Ovary (tissue), 9 donors: ENCODE data around the gene B4GALT5. TPM values are rescaled to one million over a fixed set of nuclear protein-coding genes. Genes with fewer than 3 reads are reported as not detected.
"Not testable (repeated sequence)": the region's sequence is repeated elsewhere in the genome, so short reads cannot be mapped to it uniquely, and the experiment has no call there.

Experiments
- DNase-seq, 5 donors: peaks; one replicate each; pipeline ENCODE4 v3.0.0-alpha.2; 2019 to 2020
- H3K27ac ChIP-seq, 2 donors: fragments of 200-600 bp; one replicate each; pipeline versions ENCODE4 v1.5.1 to v1.8.0; 2019 to 2022
- H3K27me3 ChIP-seq: fragments of 200-600 bp; one replicate; pipeline ENCODE4 v1.8.0; 2022
- H3K36me3 ChIP-seq: fragments of 200-600 bp; sonication (generic); one replicate; pipeline ENCODE4 v1.5.1; 2019
- H3K4me1 ChIP-seq: one replicate; pipeline ENCODE4 v1.8.1; 2013; ENCODE audit warnings: mild to moderate bottlenecking, moderate library complexity; ENCODE audit not compliant: insufficient read depth
- H3K4me3 ChIP-seq: fragments of 200-600 bp; sonication (generic); one replicate; pipeline ENCODE4 v1.5.1; 2017
- H3K9me3 ChIP-seq, 2 donors: fragments of 200-600 bp in 1 of 2; sonication (generic) in 1 of 2; one replicate each; pipeline versions ENCODE4 v1.5.1 to v1.8.1; 2013 to 2019; ENCODE audit warnings: mild to moderate bottlenecking in 1 of 2, moderate library complexity in 1 of 2
- EP300 ChIP-seq: sonication (generic); formaldehyde crosslinking; IDR thresholded peaks from one replicate; pipeline ENCODE4 v1.6.1; 2017; ENCODE audit warnings: antibody characterized with exemption
- POLR2A ChIP-seq: fragments of 450-650 bp; IDR thresholded peaks from one replicate; pipeline ENCODE4 v1.6.1; 2017; ENCODE audit warnings: antibody characterized with exemption, mild to moderate bottlenecking, moderate library complexity
- WGBS, 3 donors: extraction: QIAGEN DNeasy Blood & Tissue Kit in 1 of 3; methylation state at CpG; one replicate each; pipeline versions ENCODE4 v1.1.5 to v1.1.7; 2013 to 2017; 5-methylcytosine and 5-hydroxymethylcytosine counted together
- intact Hi-C, 4 donors: fragments of 100-400 bp; cut with DNase I; formaldehyde crosslinking; loops; one replicate each; pipeline versions ENCODE4 v1.11.0 to v1.15.1; 2022 to 2023
- polyA plus RNA-seq, 2 donors: library from polyadenylated mRNA; stranded (reverse); fragments of 200-250 nt in 1 of 2; fragments of 350-450 nt in 1 of 2; fragmentation: Illumina TruSeq in 1 of 2; extraction: RNeasy Lipid Tissue Mini Kit (QIAGEN cat#74804) in 1 of 2; gene quantifications; one replicate each; pipeline ENCODE4 v1.2.3, GENCODE V29; 2013 to 2014
- total RNA-seq, 7 donors: library from RNA; depleted of rRNA in 2 of 7; stranded (reverse); fragments of >200 nt in 2 of 7; fragmentation: NEBNext Ultra II Directional in 3 of 7; extraction: Animal tissue kit (Norgen Biotek cat#: 25700) in 3 of 7; gene quantifications; one replicate each; pipeline versions ENCODE4 v1.1.0 to v1.2.4, GENCODE V29; 2016 to 2023
- TF ChIP-seq, protein P1 (sequence below), 3 donors: fragments of 450-650 bp in 2 of 3; fragments of 200-600 bp in 1 of 3; IDR thresholded peaks; one replicate each; pipeline versions ENCODE4 v1.5.1 to v1.8.0; 2016 to 2022; ENCODE audit warnings: antibody characterized with exemption in 3 of 3, mild to moderate bottlenecking in 1 of 3
- donor health status: DM: no; HTN: no; CAD: no; lungs with moderate emphysema.
- donor health status: DM: no; HTN: no; CAD: no.
- donor health status: Bipolar disorder and iron deficiency.
- donor health status: DM: yes; HTN: yes; CAD: no.
- donor health status: DM: no; HTN: no; CAD: no.
- donor health status: DM: yes; HTN: yes; CAD: no.

The B4GALT5 gene
- total and polyA plus RNA-seq, 9 donors = 19.0 to 53.6 (median 37.7) TPM

DNA sequence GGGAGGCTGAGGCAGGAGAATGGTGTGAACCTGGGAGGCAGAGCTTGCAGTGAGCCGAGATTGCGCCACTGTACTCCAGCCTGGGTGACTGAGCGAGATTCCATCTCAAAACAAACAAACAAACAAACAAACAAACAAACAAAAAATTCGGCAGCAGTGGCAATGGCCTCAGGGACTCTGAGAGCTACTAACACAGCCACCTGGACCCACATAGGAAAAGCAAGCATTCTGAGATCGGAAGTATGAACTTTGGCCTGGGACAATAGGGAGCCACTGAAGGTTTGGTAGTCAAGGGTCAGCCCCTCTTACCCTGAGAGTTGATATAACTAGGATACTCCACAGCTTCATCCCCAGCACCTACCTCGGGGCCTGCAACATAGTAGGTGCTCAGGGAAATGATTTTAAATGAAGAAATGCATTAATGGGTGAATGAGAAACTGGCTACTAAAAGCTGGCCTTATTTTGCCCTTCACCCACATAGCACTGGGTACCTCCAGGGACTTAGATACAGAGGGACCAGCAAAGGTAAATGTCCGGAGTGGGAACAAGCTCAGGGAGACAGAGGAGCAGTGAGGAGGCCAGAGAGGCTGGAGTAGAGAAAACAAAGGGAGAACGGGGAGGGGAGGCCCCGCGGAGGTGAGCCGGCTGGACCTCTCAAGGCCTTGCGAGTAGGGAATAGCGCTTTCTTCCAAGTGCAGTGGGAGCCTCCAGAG, 99.2 kb downstream of the B4GALT5 start:
- no peak overlapping the region for H3K4me3 ChIP-seq
- no peaks in the 10 kb centered on the region for H3K36me3 ChIP-seq
- no peaks in the 10 kb centered on the region for H3K27me3 ChIP-seq
- TF ChIP-seq, protein P1, sequence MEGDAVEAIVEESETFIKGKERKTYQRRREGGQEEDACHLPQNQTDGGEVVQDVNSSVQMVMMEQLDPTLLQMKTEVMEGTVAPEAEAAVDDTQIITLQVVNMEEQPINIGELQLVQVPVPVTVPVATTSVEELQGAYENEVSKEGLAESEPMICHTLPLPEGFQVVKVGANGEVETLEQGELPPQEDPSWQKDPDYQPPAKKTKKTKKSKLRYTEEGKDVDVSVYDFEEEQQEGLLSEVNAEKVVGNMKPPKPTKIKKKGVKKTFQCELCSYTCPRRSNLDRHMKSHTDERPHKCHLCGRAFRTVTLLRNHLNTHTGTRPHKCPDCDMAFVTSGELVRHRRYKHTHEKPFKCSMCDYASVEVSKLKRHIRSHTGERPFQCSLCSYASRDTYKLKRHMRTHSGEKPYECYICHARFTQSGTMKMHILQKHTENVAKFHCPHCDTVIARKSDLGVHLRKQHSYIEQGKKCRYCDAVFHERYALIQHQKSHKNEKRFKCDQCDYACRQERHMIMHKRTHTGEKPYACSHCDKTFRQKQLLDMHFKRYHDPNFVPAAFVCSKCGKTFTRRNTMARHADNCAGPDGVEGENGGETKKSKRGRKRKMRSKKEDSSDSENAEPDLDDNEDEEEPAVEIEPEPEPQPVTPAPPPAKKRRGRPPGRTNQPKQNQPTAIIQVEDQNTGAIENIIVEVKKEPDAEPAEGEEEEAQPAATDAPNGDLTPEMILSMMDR (IDR thresholded peaks at IDR 0.05) = no peak
- no peak for TF ChIP-seq EP300
- no peak for TF ChIP-seq POLR2A
- 59 to 62% (median 62%) methylated on average over 13 of the region's 13 CpGs for WGBS, 3 donors
- intact Hi-C loops = loop anchor here (5.0 to 10.0 kb wide), 5 partner anchors 233 to 320 kb away; partner anchors contain the start of gene RNF114 (in 1 of the 4)
- no peaks in the 10 kb centered on the region for H3K9me3 ChIP-seq
- peaks cover 5% of the 10 kb centered on the region for H3K4me1 ChIP-seq
- no peak overlapping the region for H3K27ac ChIP-seq
- no peak for DNase-seq

DNA sequence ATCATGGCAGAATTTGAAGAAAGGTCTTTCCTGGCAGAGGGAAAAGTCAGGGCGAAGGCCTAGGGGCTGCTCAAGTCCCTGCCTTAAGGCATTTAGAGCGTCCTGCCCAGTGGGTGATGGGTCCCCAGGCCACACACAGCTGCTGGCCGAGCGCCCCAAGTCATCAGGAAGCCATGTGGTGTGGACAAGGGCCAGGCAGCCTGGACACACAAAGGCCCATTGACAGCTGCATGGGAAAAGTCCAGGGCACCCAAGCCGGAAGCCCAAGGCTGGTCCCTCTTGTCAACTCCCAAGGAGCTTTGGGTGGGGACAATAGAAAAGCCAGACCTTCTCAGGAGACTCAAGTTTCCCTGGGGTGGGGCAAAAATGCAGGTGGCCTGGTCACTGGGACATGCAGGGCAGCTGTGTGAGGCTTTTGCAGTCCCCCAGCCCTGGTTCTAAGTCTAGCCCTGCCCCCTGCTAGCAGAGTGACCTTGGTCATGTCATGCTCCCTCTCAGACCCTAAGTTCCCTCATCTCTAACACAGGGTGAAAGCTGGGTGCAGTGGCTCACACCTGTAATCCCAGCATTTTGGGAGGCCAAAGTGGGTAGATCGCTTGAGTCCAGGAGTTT, 101.4 kb downstream of the B4GALT5 start:
- intact Hi-C loops = loop anchor here (2.0 to 10.0 kb wide), 6 partner anchors 233 to 323 kb away; partner anchors contain the start of gene RNF114 (in 1 of the 4)
- H3K9me3 ChIP-seq = no peaks in the 10 kb centered on the region
- H3K27me3 ChIP-seq = no peaks in the 10 kb centered on the region
- H3K4me3 ChIP-seq = no peak overlapping the region
- TF ChIP-seq EP300 = no peak
- TF ChIP-seq, protein P1 (IDR thresholded peaks at IDR 0.05) = no peak
- no peak for TF ChIP-seq POLR2A
- no peaks in the 10 kb centered on the region for H3K36me3 ChIP-seq
- H3K4me1 ChIP-seq = peaks cover 5% of the 10 kb centered on the region
- no peak overlapping the region for H3K27ac ChIP-seq
- DNase-seq = no peak
- WGBS, 3 donors = 88 to 90% (median 89%) methylated on average over 6 of the region's 6 CpGs

DNA sequence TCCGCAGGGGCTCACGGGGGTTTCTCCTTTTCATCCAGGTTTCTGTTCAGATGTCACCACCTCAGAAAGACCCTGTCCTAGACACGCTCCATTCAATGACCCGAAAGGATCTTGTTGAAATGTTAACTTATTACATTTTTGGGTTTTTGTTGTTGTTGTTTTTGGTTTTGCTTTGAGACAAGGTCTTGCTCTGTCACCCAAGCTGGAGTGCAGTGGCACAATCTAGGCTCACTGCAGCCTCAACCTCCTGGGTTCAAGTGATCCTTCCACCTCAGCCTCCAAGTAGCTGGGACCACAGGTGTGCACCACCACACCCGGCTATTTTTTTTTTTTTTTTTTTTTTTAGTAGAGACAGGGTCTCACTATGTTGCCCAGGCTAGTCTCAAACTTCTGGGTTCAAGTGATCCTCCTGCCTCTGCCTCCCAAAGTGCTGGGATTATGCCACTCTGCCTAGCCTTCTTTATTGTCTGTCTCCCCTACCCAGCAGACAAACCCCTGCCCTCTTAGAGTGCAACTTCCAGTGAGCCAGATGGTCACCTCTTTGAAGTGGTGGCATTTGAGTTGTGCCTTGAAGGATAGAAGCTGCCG, 102.0 kb downstream of the B4GALT5 start:
- H3K36me3 ChIP-seq, H3K27ac ChIP-seq, H3K9me3 ChIP-seq, H3K4me1 ChIP-seq, H3K27me3 ChIP-seq, H3K4me3 ChIP-seq, DNase-seq: not testable (repeated sequence)
- WGBS, 3 donors = 69 to 72% (median 72%) methylated on average over 6 of the region's 6 CpGs
- intact Hi-C loops = loop anchor here (1.0 to 10.0 kb wide), 7 partner anchors 233 to 323 kb away; partner anchors contain the start of gene RNF114 (in 1 of the 4)

DNA sequence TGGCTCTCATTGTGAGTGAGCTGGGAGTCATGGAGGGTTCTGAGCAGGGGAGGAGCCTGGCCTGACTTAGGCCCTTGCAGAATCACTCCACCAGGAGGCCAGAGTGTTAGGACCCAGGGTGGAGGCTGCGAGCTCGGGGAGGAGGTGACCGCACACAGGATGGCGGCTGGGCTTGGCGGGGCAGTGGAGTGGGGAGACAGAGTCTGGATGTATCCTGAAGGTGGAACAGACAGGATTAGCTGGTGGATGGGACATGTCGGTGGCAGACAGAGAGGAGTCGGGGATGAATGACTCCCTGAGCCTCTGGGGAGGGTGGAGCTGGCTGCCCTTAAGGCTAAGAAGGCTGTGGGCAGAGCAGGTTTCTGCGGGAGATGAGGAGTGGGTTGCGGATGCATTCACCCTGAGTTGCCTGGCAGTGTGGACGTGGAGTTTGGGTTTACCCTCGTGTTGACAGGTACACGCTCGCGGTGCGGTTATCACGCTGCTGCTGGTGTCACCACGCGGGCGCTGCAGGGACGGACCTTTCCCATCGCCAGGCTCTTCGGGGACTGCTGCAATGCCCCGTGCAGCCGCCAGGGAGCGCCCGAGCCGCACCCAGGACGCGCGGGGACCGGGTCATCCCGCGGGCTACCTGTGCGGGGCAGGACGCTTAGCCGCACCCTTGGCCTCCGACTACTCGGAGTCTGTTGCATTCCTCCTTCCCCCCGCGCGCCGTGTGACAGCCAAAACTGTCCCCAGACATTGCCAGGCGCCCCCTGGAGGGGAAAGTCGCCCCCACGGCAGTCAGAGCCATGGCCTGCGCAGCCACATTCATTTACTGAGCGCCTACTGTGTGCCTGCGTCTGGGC, 102.8 kb downstream of the B4GALT5 start:
- TF ChIP-seq POLR2A = peak; percentile 30
- TF ChIP-seq, protein P1 (IDR thresholded peaks at IDR 0.05) = peak; percentile 98 to 99 (median 99)
- TF ChIP-seq EP300 = no peak
- WGBS, 3 donors = 16 to 17% (median 16%) methylated on average over 43 to 48 of the region's 48 CpGs
- Histone ChIP-seq H3K27ac (no peak overlapping the region), H3K4me3 (no peak overlapping the region), H3K9me3 (no peaks in the 10 kb centered on the region), H3K4me1 (peaks cover 5% of the 10 kb centered on the region), H3K36me3 (no peaks in the 10 kb centered on the region), H3K27me3 (no peaks in the 10 kb centered on the region)
- DNase-seq = peak; percentile 64 to 84 (median 78)
- intact Hi-C loops = loop anchor here (1.0 to 10.0 kb wide), 6 partner anchors 235 to 324 kb away; partner anchors contain the start of gene RNF114 (in 1 of the 4)
